ENCODE measurements around the gene RTN4R.

DNA sequence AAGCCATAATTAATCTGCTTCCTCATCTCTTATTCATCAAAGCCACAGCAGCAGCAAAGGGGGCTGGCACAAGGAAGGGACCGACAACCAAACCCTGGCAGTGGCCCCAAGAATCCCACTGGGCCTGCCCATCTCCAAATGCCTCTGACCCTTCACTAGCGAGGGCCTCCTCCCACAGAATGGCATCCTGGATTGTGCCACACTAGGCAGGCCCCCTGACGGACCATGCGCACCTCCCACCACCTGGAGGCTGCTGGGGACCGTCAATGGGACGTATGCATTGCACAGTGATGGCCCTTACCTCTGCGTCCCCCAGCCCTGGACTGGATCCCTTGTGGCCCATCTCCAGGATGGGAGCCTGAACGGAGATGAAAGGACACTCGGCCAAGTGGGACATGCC lies 4.1 kb upstream of the RTN4R start:
- TF ChIP-seq, protein P1, sequence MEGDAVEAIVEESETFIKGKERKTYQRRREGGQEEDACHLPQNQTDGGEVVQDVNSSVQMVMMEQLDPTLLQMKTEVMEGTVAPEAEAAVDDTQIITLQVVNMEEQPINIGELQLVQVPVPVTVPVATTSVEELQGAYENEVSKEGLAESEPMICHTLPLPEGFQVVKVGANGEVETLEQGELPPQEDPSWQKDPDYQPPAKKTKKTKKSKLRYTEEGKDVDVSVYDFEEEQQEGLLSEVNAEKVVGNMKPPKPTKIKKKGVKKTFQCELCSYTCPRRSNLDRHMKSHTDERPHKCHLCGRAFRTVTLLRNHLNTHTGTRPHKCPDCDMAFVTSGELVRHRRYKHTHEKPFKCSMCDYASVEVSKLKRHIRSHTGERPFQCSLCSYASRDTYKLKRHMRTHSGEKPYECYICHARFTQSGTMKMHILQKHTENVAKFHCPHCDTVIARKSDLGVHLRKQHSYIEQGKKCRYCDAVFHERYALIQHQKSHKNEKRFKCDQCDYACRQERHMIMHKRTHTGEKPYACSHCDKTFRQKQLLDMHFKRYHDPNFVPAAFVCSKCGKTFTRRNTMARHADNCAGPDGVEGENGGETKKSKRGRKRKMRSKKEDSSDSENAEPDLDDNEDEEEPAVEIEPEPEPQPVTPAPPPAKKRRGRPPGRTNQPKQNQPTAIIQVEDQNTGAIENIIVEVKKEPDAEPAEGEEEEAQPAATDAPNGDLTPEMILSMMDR (IDR thresholded peaks at IDR 0.05): no peak
- no peak for TF ChIP-seq POLR2A (IDR thresholded peaks at IDR 0.05)
